GM18858 (cell line): ENCODE results near the gene DCTN4.
"Not testable (repeated sequence)": the region's sequence is repeated elsewhere in the genome, so short reads cannot be mapped to it uniquely, and the experiment has no call there.

Experiments
- ATAC-seq: cut with Tn5 transposase; IDR thresholded peaks from one replicate; pipeline ENCODE4 v1.9.1; 2021; ENCODE audit not compliant: unreplicated experiment

DCTN4 gene

DNA sequence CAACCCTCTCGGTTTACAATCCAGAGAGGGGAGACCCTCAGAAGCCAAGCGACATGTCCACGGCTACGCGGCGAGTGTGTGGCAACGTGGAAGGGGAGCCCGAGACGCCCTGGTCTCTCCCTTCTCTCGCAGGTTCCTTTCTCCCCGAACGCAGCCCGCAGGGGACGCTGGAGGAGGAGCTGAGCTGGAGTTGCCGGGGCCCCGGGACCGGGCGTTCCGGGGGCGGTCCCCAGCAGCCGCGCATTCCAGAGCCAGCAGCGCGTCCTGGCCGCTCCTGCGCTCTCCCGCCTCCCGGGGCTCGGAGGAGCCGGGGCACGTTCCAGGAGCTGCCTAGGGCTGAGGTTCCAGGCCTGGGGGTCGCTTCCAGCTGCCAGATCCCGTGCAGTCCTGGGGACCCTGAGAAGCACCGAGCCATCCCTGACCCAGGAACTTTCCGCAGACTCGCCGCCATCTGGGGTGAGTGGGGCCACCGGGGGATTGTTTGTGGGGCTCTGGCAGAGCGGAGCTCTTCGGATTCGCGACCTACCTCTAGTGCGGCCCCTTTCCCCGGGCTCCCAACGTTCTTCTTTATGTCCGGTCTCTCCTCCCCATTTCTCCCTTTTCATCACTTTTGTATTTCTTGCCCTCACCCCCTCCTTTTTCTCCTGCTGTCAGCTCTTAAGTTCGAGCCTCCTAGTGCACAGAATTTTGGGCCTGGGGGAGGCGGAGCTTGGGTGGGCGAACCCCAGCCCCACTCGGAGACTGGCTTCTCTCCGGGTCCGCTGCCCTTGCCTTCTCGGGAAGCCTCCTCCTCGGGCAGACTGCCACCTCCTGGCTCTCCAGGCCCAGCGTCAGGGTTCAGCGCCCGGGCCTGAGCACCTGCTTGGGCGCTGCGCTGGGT lies 19.9 kb upstream of the DCTN4 start, which contains the start of gene SMIM3:
Gene SMIM3, plus strand, starts transcription at position 241 of the 880 bp plus-strand sequence. CDS start 16,684 bp downstream, outside the sequence.
- ATAC-seq, result no peak

DNA sequence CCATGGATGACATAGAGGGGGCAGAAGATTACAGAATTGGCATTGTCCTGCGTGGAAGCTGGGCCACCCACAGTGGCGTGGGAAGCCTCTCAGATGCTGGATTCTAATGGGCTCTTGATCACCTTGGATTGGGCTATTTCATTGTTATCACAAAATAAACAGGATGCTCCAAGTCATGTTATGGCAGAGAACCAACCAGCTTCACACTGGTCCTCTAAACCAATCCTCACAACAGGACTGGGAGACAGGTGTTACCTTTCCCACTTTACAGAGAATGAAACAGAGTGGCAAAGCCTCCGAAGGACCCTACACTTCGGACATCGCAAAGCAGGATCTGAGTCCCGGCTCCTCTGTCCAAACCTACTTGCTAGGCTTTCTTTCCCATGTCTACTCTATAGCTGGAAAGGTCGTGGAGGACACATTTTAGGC lies 19.3 kb upstream of the DCTN4 start:
- ATAC-seq, result no peak

DNA sequence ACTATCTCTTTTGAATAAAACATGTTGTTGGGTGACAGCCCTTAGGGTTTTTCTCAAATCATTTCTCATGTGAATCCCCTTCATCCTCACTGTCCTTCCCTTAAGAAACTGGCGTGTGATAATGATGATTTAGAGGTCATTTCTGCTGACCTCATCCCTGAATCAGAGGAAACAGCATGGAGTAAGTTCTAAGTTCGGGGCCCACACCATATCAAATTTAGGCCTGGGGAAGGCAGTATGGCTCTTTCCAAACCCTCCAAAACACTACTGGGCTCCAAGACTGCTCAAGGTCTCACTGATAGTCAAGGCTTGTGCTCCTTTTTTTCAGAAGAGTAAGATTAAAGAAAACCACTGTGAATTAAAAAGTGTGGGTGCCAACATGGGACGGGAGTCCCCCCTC lies 18.9 kb upstream of the DCTN4 start:
- no peak for ATAC-seq

DNA sequence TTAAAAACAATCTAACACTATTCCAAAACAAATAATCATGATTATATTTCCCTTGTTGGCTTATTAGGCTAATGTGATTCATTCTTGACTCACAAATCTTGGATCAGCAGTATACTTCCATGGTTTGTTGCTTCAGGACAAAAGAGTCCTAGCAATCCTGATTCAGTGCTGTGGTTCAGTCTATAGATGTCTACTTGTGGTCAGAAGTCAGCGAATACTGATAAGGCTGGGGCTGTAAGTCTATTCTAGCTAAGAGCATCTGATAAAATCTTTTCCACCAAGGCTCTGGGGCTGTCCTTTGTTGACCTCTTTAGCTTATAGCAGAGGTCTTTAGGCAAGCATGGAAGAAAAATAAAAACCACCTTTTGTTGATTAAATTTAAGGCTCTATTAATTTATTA lies 15.3 kb upstream of the DCTN4 start:
- no peak for ATAC-seq

DNA sequence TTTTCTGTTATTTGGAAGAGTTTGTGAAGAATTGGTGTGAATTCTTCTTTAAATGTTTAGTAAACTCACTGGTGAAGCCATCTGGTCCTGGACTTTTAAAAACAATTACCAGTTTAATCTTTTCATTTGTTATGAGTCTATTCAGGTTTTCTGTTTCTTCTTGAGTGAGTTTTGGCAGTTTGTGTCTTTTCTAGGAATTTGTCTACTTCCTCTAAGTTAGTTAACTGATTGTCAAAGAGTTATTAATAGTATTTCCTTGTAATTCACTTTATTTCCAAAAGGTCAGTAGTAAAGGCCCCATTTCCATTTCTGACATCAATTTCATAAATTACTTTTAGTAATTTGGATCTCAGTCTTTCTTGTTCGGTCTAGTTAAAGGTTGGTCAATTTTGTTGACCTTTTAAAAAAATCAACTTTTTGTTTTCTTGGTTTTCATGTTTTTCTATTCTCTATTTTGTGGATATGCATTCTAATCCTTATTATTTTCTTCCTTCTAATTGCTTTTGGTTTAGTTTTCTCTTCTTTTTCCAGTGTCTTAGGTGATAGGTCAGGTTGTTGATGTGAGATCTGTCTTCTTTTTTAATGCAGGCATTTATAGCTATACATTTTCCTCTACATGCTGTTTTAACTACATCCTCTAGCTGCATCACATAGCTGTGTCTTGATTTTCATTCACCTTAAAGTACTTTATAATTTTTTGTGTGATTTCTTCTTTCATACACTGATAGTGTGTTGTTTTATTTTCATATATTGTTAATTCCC lies 12.4 kb upstream of the DCTN4 start:
- ATAC-seq, result no peak

DNA sequence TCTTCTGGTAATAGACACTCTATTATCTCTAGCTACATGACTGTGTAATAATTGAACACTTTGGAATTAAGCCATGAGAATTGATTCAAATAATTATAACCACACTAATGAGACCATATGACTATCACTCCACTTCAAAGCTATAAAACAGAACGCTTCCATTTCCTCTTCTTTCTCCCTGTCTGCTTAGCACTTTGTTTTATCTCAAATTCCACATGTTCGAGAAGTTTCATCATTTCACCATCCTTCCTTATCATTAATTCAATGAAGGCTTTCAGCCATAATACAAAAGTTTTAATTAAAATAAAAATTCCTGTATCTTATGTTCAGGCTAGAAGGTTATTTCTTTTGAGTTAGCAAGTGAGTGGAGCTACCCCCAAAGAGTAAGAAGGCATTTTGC lies 7.4 kb upstream of the DCTN4 start:
- ATAC-seq, result no peak

DNA sequence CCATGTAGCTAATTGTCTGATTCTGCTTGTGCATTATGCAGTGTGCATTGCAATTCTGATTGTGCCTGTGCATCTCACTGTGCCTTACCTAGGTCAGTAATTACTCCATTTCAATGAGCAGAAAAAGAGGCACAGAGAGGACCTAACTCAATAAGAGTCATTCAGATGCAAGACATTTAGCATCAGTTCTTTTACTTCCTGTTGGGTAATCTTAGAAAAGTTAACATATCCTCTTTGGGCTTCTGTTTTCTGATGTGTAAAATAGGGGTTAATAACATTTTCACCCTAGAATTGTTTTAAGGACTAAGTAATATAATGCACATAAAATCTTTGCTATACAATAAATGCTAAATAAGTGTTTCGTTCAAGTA lies 7.0 kb upstream of the DCTN4 start:
- ATAC-seq, result no peak

DNA sequence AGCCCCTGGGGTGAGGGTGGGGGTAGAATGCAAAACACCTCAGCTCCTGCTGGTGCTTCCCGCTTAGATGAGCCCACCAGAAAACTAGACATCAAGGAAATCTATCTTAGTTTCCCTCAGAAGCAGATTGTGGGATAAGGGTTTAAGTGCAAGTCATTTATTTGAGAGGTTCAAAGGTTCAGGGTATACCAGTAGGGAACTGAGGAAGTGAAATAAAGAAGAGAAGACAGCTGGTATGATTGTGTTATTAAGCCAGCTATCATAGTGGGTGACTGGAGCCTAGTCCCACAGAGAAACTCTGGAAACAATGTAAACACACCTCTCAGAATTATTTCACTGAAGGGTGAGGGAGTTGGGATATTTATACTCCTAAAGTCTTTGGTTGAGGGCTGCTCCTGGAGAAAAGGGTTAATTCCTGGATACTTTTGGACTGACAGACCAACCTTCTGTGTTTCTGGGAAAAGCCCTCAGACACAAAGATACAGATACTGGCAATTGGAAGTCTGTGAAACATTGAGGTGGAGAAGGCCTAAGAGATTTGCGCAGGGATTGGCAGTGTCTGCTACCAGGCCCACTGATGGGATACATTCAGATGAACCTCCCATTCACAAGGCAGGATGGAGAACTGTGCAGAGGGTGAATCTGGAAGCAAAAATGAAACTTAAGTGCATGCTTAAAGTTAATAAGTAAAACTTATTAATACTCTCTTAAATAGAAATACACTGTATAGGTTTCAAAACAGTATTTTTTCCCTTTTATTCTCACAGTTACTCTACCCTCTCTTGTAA lies 6.4 kb upstream of the DCTN4 start:
- ATAC-seq, result no peak

DNA sequence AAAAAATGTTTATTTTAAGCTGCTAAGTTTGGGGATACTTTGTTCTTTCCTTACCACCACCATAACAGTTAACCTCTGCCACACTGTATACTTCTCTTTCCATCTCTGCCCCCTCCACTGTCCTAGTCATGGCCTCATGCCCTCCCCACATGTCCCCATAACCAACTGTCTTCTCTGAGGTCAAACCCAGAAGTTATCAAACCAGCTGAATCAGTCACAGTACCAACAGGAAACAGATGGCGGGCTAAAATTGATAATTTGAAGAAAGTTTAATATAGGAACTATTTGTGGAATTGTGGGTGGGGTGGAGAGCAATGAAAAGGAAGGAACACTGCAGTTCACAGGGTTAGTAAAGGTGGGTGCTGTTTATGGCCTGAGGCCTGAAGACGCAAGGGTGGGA lies 5.7 kb upstream of the DCTN4 start:
- ATAC-seq, result no peak

DNA sequence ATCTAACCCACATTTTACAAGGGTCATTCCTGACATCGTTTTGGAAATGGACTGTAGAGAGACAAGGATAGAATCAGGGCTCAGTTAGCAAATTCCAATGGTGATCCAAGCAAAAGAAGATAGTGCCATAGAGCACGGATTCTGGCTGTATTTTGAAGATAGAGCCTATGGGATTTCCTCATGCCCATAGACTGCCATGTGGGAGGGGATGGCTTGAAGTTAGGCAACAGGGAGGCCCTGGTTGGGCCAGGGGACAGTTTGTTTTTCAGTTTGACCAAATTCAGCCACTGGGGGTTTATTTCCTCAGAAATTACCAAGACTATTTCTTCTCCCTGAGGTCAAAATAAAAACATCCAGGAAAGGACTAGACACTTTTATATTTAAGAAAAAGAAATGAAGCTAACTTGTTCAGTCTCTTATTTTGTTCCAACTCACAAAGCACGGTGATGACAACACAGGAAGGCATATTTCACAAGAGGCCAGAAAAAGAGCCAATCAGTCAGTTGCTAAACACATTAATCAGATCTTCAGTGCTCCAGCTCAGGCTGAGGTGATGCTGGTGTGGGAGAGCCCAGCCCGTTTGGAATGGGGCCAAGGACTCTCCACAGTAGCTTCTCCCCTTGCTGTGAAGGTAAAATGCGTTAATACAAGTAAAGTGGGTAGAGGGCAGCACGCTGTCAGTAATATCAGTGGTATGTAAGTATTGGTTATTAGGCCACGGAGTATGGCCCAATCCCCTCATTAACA lies 4.4 kb upstream of the DCTN4 start:
- ATAC-seq, result no peak

DNA sequence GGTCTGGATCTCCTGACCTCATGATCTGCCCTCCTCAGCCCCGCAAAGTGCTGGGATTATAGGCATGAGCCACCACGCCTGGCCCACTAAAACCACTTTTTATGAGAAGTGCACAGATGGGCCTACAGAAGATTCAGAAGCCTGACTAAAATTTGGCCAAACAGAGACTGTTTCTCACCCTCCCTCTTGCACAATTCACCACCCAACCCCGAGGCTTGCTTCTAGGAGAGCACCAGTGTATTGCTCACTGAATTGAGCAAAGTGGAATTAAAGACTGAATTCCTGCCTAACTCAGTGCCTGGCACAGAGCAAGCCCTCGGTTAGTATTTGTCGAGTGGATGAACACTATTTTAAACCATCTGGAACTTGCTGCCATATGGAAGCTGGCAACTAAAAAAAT lies 3.4 kb upstream of the DCTN4 start:
- no peak for ATAC-seq

DNA sequence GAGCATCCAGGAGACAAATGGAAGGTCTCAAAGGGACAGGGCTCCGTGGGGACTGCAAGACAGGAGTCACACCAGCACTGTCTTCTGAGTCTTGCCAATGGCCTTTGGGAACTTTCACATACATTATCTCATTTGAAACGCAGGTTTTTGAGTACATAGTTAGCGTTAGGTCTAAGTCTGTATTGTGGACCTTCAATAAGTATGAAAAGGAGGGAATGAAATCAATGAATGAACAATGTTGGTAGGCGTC lies 442 bp upstream of the DCTN4 start:
- no peak for ATAC-seq

DNA sequence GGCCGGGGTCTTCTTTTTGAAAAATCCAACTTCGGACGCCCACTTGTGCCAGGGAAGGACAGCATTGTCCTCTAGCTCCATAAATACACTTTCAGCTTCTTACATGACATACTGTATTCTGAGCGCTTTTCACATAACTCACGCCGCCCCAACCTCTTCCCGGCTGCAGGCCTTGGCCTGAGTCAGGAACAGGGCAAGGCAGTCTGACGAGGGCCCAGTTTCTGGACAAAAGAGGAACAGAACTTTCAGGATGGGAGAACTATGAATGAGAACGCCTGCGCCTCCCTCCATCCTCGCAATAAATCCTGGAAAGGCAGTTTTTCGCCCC lies 650 bp downstream of the DCTN4 start:
- peak; percentile 7 for ATAC-seq

DNA sequence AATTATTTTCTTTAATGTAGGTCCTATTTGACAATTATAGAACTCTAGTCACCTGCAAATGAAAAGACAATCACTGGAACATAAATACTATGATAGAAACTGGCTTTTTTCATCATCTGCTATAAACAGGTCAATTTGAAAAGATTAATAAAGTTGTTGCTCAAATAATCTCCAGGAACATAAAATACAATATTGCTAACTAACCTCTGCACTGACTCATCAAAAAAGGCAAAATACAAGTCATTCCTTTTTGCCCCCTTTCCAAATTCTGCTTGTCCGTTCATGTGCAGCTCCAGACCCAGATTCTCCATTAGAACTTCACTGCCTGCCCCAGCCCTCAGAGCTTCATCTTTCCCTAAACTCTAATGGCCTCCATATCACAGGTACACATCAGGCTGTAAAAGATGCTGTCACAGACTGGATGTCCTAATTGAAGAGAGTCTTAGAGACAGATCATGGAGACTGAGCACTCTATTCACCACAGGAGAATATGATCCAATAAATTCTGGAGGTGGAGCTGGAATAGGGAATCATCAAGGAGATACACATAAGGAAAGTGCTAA lies 1.6 kb downstream of the DCTN4 start:
- ATAC-seq, result no peak

DNA sequence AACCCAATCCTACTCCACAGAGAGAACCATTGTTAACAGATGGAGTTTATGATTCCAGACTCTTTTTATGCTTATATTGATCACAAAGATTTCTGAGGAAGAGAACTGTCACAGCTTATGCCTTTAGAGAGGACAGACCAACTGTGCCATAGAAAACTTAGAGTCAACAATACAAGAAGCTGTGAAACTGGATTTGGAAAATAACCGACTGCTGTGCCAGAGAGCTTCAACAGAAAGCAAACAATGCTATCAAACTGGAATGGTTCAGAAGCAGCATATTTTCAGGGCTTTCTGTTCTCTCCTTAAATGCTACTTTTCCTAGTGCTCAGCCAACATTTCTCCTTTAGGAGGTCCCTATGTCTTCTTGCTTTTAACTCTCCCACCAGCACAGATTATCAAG lies 5.0 kb downstream of the DCTN4 start:
- ATAC-seq, result no peak

DNA sequence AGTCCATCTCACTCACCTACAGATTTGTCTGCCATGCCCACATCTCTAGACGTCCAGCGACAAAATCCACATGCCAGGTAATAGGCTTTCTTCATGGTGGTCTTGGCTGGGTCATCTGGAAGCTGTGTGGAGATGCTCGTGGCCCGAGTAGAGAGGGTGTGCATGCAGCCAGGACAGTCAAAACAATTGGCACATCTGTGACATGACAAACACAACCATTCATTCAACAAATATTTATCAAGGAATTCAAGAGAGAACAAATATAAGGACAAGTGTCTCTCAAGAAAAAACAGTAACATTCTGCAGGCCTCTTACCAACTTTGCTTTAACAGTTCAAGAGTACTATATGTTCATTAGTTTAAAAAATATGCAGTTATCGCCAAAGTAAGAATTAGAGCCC lies 5.4 kb downstream of the DCTN4 start:
- no peak for ATAC-seq

DNA sequence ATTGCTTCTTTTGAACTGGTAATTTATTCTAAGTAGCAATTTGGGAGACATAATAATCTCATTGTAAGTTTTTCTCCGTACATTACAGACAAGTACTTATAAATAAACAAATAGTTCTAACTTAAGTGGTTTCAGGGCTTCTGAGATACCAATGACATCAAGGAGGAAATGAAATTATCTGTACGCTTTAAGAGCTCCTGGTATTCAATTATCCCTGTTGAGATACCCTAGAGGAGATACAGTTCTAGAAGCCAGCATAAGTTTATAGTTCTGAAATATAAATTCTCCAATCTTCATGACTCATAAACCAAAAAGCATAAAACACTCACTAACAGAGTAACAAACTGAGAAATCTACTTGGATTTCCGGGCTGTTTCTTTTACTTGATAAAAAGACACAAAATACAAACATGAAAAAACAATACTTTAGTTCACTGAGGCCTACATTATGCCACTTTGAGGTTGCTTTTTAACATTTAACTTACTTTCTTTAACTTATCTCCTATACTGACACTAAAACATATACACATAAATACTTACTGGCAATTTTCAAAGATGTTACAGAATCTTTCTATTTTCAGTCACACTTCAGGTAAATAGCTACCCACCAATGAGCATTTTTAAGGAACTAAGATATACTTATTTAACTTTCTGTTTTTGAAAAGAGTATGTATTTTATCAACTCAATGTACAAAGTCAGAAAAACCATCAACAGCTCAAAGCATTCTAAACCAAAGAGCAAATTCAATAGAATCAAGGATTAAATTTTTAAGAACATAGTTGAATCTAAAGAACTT lies 7.5 kb downstream of the DCTN4 start:
- no peak for ATAC-seq

DNA sequence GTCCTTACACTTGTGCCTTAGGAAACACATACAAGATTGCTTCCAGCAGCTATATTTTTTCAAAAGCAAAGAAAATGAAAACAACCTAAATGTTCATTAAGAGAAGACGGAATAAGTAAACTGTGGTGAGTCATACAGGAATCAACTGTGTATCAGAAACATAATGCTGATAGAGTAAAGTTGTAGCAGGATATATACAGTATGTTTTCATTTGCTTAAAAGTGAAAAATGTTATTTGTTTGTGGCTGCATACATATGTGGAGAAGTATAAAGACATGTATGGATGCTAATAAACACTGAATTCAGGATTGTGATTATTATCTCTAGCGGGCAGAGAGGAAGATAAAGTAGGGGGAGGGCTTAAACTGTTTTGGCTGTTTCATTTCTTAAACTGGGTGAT lies 8.3 kb downstream of the DCTN4 start:
- ATAC-seq, result no peak

DNA sequence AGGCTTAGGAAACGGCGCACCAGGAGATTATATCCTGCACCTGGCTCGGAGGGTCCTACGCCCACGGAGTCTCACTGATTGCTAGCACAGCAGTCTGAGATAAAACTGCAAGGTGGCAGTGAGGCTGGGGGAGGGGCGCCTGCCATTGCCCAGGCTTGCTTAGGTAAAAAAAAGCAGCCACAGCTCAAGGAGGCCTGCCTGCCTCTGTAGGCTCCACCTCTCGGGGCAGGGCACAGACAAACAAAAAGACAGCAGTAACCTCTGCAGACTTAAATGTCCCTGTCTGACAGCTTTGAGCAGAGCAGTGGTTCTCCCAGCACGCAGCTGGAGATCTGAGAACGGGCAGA lies 15.7 kb downstream of the DCTN4 start:
- ATAC-seq, result not testable (repeated sequence)

DNA sequence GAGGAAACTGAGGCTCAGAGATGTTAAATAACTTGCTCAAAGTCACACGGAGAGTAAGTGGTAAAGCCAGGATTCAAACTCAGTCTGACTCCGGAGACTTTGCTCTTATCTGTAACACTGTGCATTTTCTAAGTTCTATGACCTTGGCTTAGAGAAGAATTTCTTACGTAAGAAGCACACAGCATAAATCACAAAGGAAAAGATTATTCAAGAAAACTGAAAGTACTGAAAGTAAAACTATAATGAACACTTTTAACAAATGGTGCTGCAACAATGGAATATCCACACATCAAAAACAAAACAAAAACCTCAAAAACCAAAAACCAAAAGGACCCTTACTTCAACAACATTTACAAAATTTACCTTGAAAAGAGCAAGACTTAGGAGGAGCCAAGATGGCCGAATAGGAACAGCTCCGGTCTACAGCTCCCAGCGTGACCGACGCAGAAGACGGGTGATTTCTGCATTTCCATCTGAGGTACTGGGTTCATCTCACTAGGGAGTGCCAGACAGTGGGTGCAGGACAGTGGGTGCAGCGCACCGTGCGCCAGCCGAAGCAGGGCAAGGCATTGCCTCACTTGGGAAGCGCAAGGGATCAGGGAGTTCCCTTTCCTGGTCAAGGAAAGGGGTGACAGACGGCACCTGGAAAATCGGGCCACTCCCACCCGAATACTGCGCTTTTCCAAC lies 16.2 kb downstream of the DCTN4 start:
- ATAC-seq, result not testable (repeated sequence)
